Spinal cord (tissue), 10 donors: ENCODE measurements around the gene CUX1. TPM values are rescaled to one million over a fixed set of nuclear protein-coding genes. Genes with fewer than 3 reads are reported as not detected.
"Not testable (repeated sequence)": the region's sequence is repeated elsewhere in the genome, so short reads cannot be mapped to it uniquely, and the experiment has no call there.

Source experiments
- DNase-seq, 6 donors: peaks; one replicate each; pipeline versions ENCODE4 v3.0.0 to v3.0.0-alpha.2; 2013 to 2015; ENCODE audit warnings: low spot score in 6 of 6, low read depth in 4 of 6
- H3K27ac ChIP-seq: one replicate; pipeline ENCODE4 v1.5.1; 2013; ENCODE audit warnings: low read depth, low read length, control low read depth
- H3K27me3 ChIP-seq: one replicate; pipeline ENCODE4 v1.6.1; 2013; ENCODE audit warnings: low read length; ENCODE audit not compliant: control insufficient read depth, insufficient read depth
- H3K36me3 ChIP-seq: one replicate; pipeline ENCODE4 v1.6.1; 2013; ENCODE audit warnings: low read length; ENCODE audit not compliant: control insufficient read depth, insufficient read depth
- H3K4me1 ChIP-seq: one replicate; pipeline ENCODE4 v1.6.1; 2013; ENCODE audit warnings: low read length; ENCODE audit not compliant: control insufficient read depth, insufficient read depth
- H3K4me3 ChIP-seq: one replicate; pipeline ENCODE4 v1.5.1; 2013; ENCODE audit warnings: low read depth, low read length, control low read depth
- H3K9me3 ChIP-seq: one replicate; pipeline ENCODE4 v1.6.1; 2013; ENCODE audit warnings: low read length; ENCODE audit not compliant: control insufficient read depth, insufficient read depth
- WGBS: methylation state at CpG from one replicate; pipeline ENCODE4 v1.1.5; 2013; ENCODE audit warnings: missing lambda C conversion rate; ENCODE audit not compliant: insufficient coverage; 5-methylcytosine and 5-hydroxymethylcytosine counted together
- polyA plus RNA-seq, 2 donors: library from polyadenylated mRNA; unstranded; fragments of 120-200 nt; gene quantifications; one replicate each; pipeline ENCODE4 v1.2.1, GENCODE V29; 2013; ENCODE audit not compliant: insufficient read length in 2 of 2
- total RNA-seq, 2 donors: library from RNA; depleted of rRNA in 1 of 2; stranded (reverse); fragments of 120-200 nt in 1 of 2; fragments of >200 nt in 1 of 2; gene quantifications; one replicate each; pipeline versions ENCODE4 v1.2.3 to v1.2.4, GENCODE V29; 2013 to 2014
- donor health status: healthy.

Gene CUX1
- total and polyA plus RNA-seq, 4 donors, result 45.1 to 111 (median 76.1) TPM

GRCh38 chr7:101792051-101792681 lies 25.3 kb upstream of the CUX1 start:
- Histone ChIP-seq H3K27ac (no peak overlapping the region), H3K4me1 (no peaks in the 10 kb centered on the region), H3K36me3 (no peaks in the 10 kb centered on the region), H3K4me3 (no peak overlapping the region), H3K27me3 (no peaks in the 10 kb centered on the region), H3K9me3 (peaks cover under 1% of the 10 kb centered on the region)
- no peak for DNase-seq
- 94% methylated on average over 5 of the region's 9 CpGs for WGBS

GRCh38 chr7:101792682-101793071 lies 24.7 kb upstream of the CUX1 start:
- DNase-seq, result not testable (repeated sequence)
- 93% methylated on average over 3 of the region's 4 CpGs for WGBS

GRCh38 chr7:101795461-101795860 lies 22.0 kb upstream of the CUX1 start:
- no peaks in the 10 kb centered on the region for H3K27me3 ChIP-seq
- no peak overlapping the region for H3K27ac ChIP-seq
- no peak overlapping the region for H3K4me3 ChIP-seq
- no peak for DNase-seq
- peaks cover 1% of the 10 kb centered on the region for H3K9me3 ChIP-seq
- no peaks in the 10 kb centered on the region for H3K4me1 ChIP-seq
- 63% methylated on average over 4 of the region's 5 CpGs for WGBS
- no peaks in the 10 kb centered on the region for H3K36me3 ChIP-seq

More at GRCh38 chr7:101792682-101793071, 24.7 kb upstream of the CUX1 start:
- H3K27me3 ChIP-seq, H3K4me3 ChIP-seq, H3K36me3 ChIP-seq, H3K27ac ChIP-seq, H3K9me3 ChIP-seq, H3K4me1 ChIP-seq: not testable (repeated sequence)

GRCh38 chr7:101798173-101798572 lies 19.3 kb upstream of the CUX1 start:
- not testable (repeated sequence) for H3K27ac ChIP-seq, H3K36me3 ChIP-seq, H3K4me3 ChIP-seq, H3K27me3 ChIP-seq, H3K9me3 ChIP-seq, H3K4me1 ChIP-seq, DNase-seq
- 96% methylated on average over 4 of the region's 10 CpGs for WGBS

- no peak overlapping the region for H3K4me3 ChIP-seq
- no peaks in the 10 kb centered on the region for H3K9me3 ChIP-seq
- H3K4me1 ChIP-seq, result peaks cover 5% of the 10 kb centered on the region
- no peak for DNase-seq
- H3K27ac ChIP-seq, result no peak overlapping the region
- WGBS, result 68% methylated on average over 6 of the region's 11 CpGs
- peaks cover 33% of the 10 kb centered on the region for H3K27me3 ChIP-seq
- H3K36me3 ChIP-seq, result no peaks in the 10 kb centered on the region
Measured at GRCh38 chr7:101803203-101804087, 14.0 kb upstream of the CUX1 start.

- WGBS, result 3% methylated on average over 11 of the region's 16 CpGs
- H3K4me1 ChIP-seq, result peaks cover 5% of the 10 kb centered on the region
- no peak overlapping the region for H3K27ac ChIP-seq
- no peak for DNase-seq
- H3K36me3 ChIP-seq, result no peaks in the 10 kb centered on the region
- H3K27me3 ChIP-seq, result peaks cover 33% of the 10 kb centered on the region
- no peaks in the 10 kb centered on the region for H3K9me3 ChIP-seq
- no peak overlapping the region for H3K4me3 ChIP-seq
Measured at GRCh38 chr7:101804088-101804963, 13.1 kb upstream of the CUX1 start.

- no peak for DNase-seq
- peaks cover 5% of the 10 kb centered on the region for H3K4me1 ChIP-seq
- H3K27me3 ChIP-seq, result peaks cover 33% of the 10 kb centered on the region
- WGBS, result 19% methylated on average over 10 of the region's 10 CpGs
- H3K27ac ChIP-seq, result no peak overlapping the region
- no peaks in the 10 kb centered on the region for H3K36me3 ChIP-seq
- H3K4me3 ChIP-seq, result no peak overlapping the region
- H3K9me3 ChIP-seq, result no peaks in the 10 kb centered on the region
Measured at GRCh38 chr7:101804967-101805366, 12.5 kb upstream of the CUX1 start.

- Histone ChIP-seq H3K27me3 (peaks cover 14% of the 10 kb centered on the region), H3K36me3 (no peaks in the 10 kb centered on the region), H3K27ac (no peak overlapping the region), H3K4me3 (no peak overlapping the region), H3K4me1 (peaks cover 12% of the 10 kb centered on the region), H3K9me3 (no peaks in the 10 kb centered on the region)
- no CpG with 5 or more reads among the region's 1 CpG for WGBS
- DNase-seq, result no peak
Measured at GRCh38 chr7:101812595-101812994, 4.8 kb upstream of the CUX1 start.

- H3K36me3 ChIP-seq, result no peaks in the 10 kb centered on the region
- H3K9me3 ChIP-seq, result no peaks in the 10 kb centered on the region
- no CpG with 5 or more reads among the region's 5 CpGs for WGBS
- no peak overlapping the region for H3K4me3 ChIP-seq
- H3K27ac ChIP-seq, result no peak overlapping the region
- DNase-seq, result peak in 1 of 6 donors; percentile 18
- peaks cover 14% of the 10 kb centered on the region for H3K4me1 ChIP-seq
- H3K27me3 ChIP-seq, result peaks cover 14% of the 10 kb centered on the region
Measured at GRCh38 chr7:101813402-101814019, 3.9 kb upstream of the CUX1 start.
